GM12891 (cell line): Measurements from ENCODE around the gene HGF.

Source experiments
- DNase-seq: peaks from one replicate; pipeline ENCODE4 v3.0.0; 2011; ENCODE audit warnings: low spot score; ENCODE audit not compliant: insufficient read length
- FAIRE-seq: peaks from 2 replicates; lab custom pipeline; 2011; peaks lifted over from hg19 to GRCh38; lab: Jason Lieb, UNC
- PAX5 ChIP-seq: IDR thresholded peaks from 2 replicates; pipeline ENCODE4 v1.6.1; 2011; ENCODE audit warnings: low read length, moderate library complexity, mild to moderate bottlenecking; ENCODE audit not compliant: insufficient read depth, severe bottlenecking
- POLR2A ChIP-seq: IDR thresholded peaks from 2 replicates; pipeline ENCODE4 v1.6.1; 2011; ENCODE audit warnings: low read depth, low read length, control low read depth
- POLR2AphosphoS5 ChIP-seq: IDR thresholded peaks from 2 replicates; pipeline ENCODE4 v1.6.1; 2011; ENCODE audit warnings: low read depth, low read length, control low read depth
- POU2F2 ChIP-seq: IDR thresholded peaks from 2 replicates; pipeline ENCODE4 v1.6.1; 2011; ENCODE audit warnings: low read depth, mild to moderate bottlenecking, control low read depth, low read length, moderate library complexity
- SPI1 ChIP-seq: IDR thresholded peaks from 2 replicates; pipeline ENCODE4 v1.6.1; 2011; ENCODE audit warnings: low read depth, low read length, control low read depth
- TAF1 ChIP-seq: IDR thresholded peaks from 2 replicates; pipeline ENCODE4 v1.6.1; 2011; ENCODE audit warnings: low read depth, low read length, control low read depth

HGF gene

DNA sequence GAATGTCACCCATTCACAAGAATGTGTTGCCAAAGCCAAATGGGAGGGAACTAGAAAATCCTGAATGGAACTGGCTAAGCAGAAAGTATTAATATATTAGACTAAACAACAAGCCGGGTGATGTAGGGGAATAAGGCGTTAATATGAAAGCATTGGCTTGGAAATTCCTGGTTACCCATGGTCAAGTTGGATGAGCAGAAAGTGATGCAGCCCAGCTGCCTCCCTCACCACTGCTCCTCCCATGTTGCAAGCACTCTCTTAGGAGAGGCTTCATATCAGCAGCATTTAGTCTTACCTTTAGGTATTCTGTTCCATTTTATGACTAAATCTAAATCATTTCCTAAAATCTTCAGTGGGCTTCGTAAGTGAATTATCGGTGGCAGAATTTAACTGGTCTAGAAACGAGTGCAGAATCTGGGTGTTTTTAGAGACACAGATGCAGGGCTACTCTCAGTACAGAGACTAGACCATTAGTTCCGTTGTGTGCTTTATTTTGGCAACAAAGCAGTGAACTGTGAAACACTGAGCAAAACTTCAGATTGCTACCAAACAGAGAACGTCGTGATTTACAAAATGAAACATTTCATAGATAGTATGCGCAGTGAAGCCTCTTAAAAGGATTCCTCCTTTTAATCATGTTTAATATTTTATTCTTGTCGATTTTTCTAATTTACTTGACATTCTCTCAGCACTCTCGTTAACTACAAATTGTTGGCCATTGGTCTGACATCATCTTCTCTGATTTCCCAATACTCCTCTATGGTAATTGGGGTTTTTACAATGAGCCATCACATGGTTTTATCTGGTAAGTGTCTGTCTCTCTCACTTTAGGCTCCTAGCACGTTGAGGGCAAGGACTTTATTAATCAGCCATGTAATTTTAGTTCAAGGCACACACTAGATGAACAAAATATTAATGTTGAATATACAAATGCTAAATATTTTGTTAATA lies 22.0 kb upstream of the HGF start:
- no peak for FAIRE-seq
- no peak for DNase-seq
- TF ChIP-seq POLR2A, result no peak
- no peak for TF ChIP-seq TAF1
- TF ChIP-seq POLR2AphosphoS5, result no peak
- no peak for TF ChIP-seq POU2F2
- no peak for TF ChIP-seq PAX5
- no peak for TF ChIP-seq SPI1

DNA sequence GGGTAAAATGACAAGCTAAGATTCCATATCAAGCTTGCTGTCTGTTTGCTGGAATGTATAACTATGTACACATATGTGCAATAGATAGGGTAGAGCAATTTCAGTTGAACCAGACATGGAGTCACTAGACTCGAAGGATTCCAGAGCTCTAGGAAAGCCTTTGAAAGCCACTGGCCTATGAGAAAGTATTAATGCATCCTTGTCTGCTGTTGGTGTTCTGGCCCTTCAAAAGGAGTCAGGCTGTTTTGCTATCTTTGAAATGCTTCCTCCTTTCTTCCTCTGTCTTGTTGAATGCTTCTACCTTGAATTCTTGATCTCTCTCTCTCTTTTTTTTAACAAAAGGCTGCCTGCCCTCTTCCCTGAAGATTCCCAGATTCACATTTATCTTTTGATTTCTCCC lies 20.8 kb upstream of the HGF start:
- TF ChIP-seq POLR2AphosphoS5, result no peak
- TF ChIP-seq SPI1, result no peak
- TF ChIP-seq POLR2A, result no peak
- TF ChIP-seq TAF1, result no peak
- TF ChIP-seq PAX5, result no peak
- no peak for TF ChIP-seq POU2F2
- no peak for DNase-seq
- FAIRE-seq, result no peak

DNA sequence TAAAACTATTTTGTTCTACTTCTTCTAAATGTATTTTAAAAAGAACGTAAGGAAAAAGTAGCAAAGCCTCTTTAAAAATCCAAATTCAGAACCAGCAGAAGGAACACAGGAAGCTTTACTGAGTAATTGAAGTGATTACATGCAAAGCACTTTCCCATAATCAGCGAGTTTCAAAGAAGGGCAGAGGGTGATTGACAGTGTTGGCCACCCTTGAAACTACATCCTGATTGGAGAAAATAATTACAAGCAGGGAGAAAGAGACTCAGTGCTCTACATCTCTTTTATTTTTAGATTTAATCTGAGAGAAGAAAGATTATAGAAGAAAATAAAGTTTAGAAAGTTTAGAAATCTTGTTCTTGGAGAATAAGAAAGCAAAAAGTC lies 20.3 kb upstream of the HGF start:
- DNase-seq (no peak), FAIRE-seq (no peak)
- TF ChIP-seq SPI1, result no peak
- no peak for TF ChIP-seq POLR2AphosphoS5
- no peak for TF ChIP-seq POU2F2
- no peak for TF ChIP-seq POLR2A
- TF ChIP-seq PAX5, result no peak
- no peak for TF ChIP-seq TAF1

DNA sequence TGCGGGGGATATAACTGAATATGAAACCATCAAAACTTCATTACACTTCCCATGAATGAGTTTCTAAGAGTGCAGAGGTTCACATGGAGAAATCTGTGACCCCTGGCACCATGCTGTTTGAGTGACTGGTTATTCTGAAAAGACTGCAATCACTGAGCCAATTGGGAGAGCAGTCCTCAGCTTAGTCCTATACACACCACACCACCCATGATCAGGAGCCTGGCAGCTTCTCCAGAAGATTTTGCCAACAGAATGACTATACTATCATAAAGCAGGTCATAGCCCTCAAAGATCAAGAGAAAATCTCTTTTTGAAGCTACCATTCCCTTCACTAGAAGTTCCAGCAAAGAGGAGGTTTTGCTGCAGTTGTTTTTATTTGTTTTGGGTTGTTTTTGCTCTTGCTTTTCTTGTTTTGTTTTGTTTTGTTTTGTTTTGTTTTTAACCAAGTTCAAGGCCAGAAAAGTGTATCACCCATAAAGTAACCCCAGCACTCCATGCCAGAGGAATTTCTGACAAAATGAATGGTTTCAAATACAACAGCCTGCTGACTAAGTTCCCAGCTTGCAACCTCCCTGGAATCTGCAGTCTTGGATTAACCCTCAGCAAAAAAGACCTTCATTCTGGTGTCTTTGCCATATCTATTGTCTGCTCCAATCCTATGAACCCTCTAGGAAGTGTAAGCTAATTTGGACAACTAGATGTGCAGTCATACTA lies 19.7 kb upstream of the HGF start:
- FAIRE-seq (no peak), DNase-seq (no peak)
- TF ChIP-seq POU2F2 (no peak), POLR2AphosphoS5 (no peak), POLR2A (no peak), TAF1 (no peak), PAX5 (no peak), SPI1 (no peak)

DNA sequence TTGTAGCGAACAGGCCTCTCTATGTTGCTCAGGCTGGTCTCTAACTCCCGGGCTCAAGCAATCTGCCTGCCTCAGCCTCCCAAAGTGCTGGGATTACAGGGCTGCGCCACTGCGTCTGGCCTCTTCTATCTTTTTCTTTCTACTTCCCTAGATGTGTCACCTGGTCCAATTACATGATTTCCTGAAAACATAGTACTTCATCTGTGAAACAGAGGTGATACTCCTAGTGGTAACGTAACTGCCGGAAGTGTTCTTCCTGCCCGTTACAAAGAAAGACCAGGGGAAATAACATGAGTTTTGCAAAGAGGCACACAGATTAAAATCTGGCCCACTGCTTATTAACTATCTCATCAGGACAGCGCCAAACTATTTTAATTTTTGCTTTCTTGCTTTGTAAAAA lies 18.4 kb upstream of the HGF start:
- DNase-seq (no peak), FAIRE-seq (no peak)
- TF ChIP-seq SPI1, result no peak
- no peak for TF ChIP-seq POU2F2
- TF ChIP-seq POLR2AphosphoS5, result no peak
- no peak for TF ChIP-seq PAX5
- TF ChIP-seq POLR2A, result no peak
- no peak for TF ChIP-seq TAF1

DNA sequence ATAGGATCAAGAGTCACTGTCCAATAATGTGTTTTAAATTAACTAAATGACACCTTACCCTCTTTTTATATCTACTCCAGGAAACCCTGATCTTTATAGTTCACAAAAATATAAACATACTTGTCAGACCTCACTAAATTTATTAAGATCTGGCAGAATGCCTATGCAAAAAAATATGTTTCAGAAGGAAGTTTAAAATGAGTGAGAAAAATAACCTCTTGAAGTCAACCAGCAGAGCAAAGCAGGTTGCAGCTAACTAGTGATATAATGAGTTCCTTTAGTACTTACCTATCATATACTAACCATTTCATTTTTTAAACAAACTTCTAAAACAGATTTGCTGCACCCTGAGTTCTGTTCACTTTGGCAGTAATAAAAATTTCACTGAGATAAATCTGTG lies 14.0 kb upstream of the HGF start:
- no peak for TF ChIP-seq SPI1
- no peak for TF ChIP-seq POLR2A
- TF ChIP-seq PAX5, result no peak
- no peak for TF ChIP-seq TAF1
- TF ChIP-seq POLR2AphosphoS5, result no peak
- no peak for TF ChIP-seq POU2F2
- FAIRE-seq (no peak), DNase-seq (no peak)

DNA sequence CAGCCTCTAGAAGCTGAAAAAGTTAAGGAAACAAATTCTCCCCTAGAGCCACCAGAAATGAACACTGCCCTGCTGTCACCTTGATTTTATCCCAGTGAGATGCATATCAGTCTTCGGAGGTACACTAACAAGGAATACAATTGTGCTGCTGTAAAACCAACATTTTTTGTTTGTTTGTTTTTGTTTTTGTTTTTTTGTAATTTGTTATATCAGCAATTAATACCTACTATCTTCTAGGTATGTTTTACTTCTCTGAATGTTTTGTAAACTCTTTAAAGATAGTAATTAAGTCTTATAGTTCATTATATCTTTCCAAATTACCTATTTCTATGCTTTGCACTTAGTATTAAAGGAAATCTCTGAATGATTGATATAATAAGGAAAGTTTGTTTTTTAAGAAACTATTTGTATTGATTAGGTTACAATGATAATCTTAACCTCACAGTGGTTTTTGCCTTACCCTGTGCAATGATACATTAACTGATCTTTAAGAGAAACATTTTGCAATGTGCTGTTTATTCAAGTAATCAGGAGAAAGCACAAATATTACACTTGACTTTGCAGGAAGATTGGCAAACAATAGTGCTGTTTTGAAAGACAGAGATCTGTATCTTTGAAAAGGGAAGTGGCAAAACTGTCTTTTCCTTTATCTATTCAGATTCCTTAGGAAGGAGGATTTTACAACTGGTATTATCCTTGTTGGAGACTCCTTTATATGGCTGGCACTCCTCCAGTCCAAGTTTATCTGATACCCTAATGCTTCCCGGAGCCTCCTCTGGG lies 11.3 kb upstream of the HGF start:
- DNase-seq (no peak), FAIRE-seq (no peak)
- TF ChIP-seq PAX5 (no peak), SPI1 (no peak), POU2F2 (no peak), POLR2AphosphoS5 (no peak), TAF1 (no peak), POLR2A (no peak)

DNA sequence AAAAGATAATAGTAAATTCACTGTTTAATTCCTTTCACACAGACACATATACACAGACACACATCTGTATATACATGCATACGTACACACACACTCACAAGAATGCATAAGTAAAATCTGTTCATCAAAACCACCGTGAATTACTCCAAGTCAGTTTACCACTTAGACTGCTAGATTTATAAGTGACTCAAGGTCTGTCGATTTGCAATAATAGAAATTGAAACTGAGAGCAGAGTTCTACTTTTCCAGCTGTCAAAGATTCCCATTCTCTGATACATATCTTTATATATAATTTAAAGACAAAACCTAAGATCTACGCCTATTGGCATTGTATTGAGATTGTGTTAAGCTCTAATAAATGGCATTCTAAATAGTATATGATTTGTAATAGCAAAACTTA lies 9.9 kb upstream of the HGF start:
- no peak for FAIRE-seq
- TF ChIP-seq POLR2A (no peak), POLR2AphosphoS5 (no peak)
- DNase-seq, result no peak

DNA sequence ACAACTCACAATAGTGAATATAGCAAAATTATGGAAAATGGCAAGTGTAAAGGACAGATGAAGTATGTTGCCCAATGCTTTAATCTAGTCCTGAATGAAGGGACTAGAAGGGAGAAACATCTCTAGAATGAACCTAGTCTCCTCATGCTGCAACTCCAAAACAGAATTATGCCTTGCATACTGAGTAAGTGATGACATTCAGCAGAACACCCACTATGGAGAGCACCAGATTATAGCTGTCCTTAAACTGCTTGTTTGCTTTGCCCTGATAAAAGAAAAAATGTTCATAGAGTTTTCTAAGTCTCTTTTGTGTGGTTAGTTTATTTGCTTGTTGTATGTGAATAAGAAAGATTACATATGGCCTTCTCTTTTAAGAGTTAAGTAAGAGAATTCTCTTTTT lies 7.8 kb upstream of the HGF start:
- no peak for TF ChIP-seq POLR2A
- no peak for TF ChIP-seq POLR2AphosphoS5
- no peak for TF ChIP-seq TAF1
- no peak for TF ChIP-seq SPI1
- no peak for TF ChIP-seq PAX5
- no peak for TF ChIP-seq POU2F2
- no peak for FAIRE-seq
- no peak for DNase-seq
